GM12878 (cell line): Measurements from ENCODE around the gene EIF1. TPM values are rescaled to one million over a fixed set of nuclear protein-coding genes. Genes with fewer than 3 reads are reported as not detected.

ENCODE experiments used
- ATF7 ChIP-seq: fragments of 450-650 bp; IDR thresholded peaks from 2 replicates; pipeline ENCODE4 v1.6.1; 2016; ENCODE audit warnings: low read depth, mild to moderate bottlenecking
- BHLHE40 ChIP-seq, 2 experiments: fragments of 450-650 bp in 1 of 2; IDR thresholded peaks; 2 replicates each; pipeline ENCODE4 v1.6.1; 2011 to 2017; ENCODE audit warnings: low read depth in 2 of 2, borderline replicate concordance in 1 of 2, improper control_type of control experiment in 1 of 2, low read length in 1 of 2, mild to moderate bottlenecking in 1 of 2
- CHD4 ChIP-seq: fragments of 200-600 bp; sonication (generic); IDR thresholded peaks from 2 replicates; pipeline ENCODE4 v1.6.1; 2016; ENCODE audit warnings: mild to moderate bottlenecking
- MLLT1 ChIP-seq: fragments of 450-650 bp; IDR thresholded peaks from 2 replicates; pipeline ENCODE4 v1.6.1; 2016; ENCODE audit warnings: mild to moderate bottlenecking
- PML ChIP-seq: IDR thresholded peaks from 2 replicates; pipeline ENCODE4 v1.6.1; 2012; ENCODE audit warnings: low read length, inconsistent platforms
- RCOR1 ChIP-seq: conservative IDR thresholded peaks from 2 replicates; pipeline ENCODE4 v1.6.1; 2012; ENCODE audit warnings: low read depth, low read length, improper control_type of control experiment
- RELB ChIP-seq: fragments of 450-650 bp; IDR thresholded peaks from 2 replicates; pipeline ENCODE4 v1.6.1; 2017; ENCODE audit warnings: low read depth, mild to moderate bottlenecking, moderate library complexity
- TAF1 ChIP-seq: IDR thresholded peaks from 2 replicates; pipeline ENCODE4 v1.6.1; 2011; ENCODE audit warnings: mild to moderate bottlenecking, low read depth, low read length, borderline replicate concordance
- TCF3 ChIP-seq: IDR thresholded peaks from 2 replicates; pipeline ENCODE4 v1.6.1; 2012; ENCODE audit warnings: low read depth, mild to moderate bottlenecking, low read length, borderline replicate concordance; ENCODE audit not compliant: insufficient read depth
- ZBTB33 ChIP-seq: fragments of 450-650 bp; IDR thresholded peaks from 2 replicates; pipeline ENCODE4 v1.6.1; 2017; ENCODE audit warnings: mild to moderate bottlenecking
- ZZZ3 ChIP-seq: IDR thresholded peaks from 2 replicates; pipeline ENCODE4 v1.6.1; 2011; ENCODE audit warnings: low read depth; ENCODE audit not compliant: control insufficient read depth, insufficient read length
- polyA plus RNA-seq, 11 experiments: library from polyadenylated mRNA; depleted of rRNA in 4 of 11; unstranded in 6 of 11; stranded (reverse) in 5 of 11; fragments of >200 nt; fragmentation: Nextera tagmentation in 4 of 11; fragmentation: Illumina TruSeq in 1 of 11; extraction: Ambion mirVana in 4 of 11; extraction: Trizol in 1 of 11; gene quantifications; 1 replicate in 1 of 11; 2 replicates in 10 of 11; pipeline versions ENCODE4 v1.2.1 to v1.2.3, GENCODE V29; 2011 to 2016; ENCODE audit warnings: inconsistent platforms in 2 of 11, missing spikeins in 2 of 11, low read depth in 1 of 11
- total RNA-seq, 4 experiments: library from RNA; depleted of rRNA in 3 of 4; stranded (reverse); fragments of >200 nt in 3 of 4; fragmentation: Illumina TruSeq in 1 of 4; extraction: Trizol in 1 of 4; gene quantifications; 2 replicates each; pipeline versions ENCODE4 v1.2.1 to v1.2.3, GENCODE V29; 2013 to 2021
- TF ChIP-seq, protein P1 (sequence below): IDR thresholded peaks from 2 replicates; pipeline ENCODE4 v1.6.1; 2012; ENCODE audit warnings: improper control_type of control experiment, low read depth, low read length; ENCODE audit not compliant: insufficient replicate concordance
- TF ChIP-seq, protein P2 (sequence below): fragments of 450-650 bp; formaldehyde crosslinking; IDR thresholded peaks from 2 replicates; pipeline ENCODE4 v1.4.0; 2020; ENCODE audit warnings: mild to moderate bottlenecking, moderate library complexity

Gene EIF1
- total and polyA plus RNA-seq, 10 of the 15 experiments (the other 5 are each of a cell fraction or from before 2014, with no cell fraction given): 39.4 to 815 (median 480) TPM

DNA sequence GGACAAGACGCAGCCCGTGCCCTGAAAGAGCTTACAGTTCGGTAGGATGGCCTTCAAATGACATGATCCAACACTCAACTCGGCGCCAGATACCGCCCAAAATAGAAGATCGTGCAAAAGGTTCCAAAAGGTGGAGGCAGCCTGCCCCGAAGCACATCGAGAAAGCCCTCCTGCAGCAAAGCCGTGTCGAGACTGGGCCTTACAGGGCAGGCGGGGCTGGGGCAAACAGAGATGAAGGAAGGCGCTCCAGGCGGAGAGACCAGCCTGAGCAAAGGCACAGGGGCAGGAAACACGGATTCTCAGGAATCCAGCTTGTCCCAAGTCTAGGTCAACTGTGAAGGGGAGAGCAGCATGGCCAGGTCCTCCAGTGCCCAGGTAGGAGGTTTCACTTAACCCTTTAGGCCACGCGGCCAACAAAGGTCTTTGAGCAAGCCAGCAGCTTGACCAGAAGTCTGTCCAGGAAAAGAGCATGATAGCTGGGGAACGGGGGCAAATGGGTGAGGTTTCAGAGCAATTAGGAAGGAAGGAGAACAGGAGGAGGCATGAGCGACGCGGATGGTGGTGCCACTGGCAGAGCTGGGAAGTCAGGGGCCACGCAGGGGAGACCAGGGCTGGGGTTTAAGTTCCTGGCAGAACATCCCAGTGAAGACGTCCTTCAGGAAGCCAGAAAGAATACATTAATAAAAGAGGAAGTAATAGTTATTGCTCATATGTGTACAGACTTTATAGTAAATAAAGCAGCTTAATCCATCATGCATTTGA, 21.2 kb upstream of the EIF1 start (continued):
- TF ChIP-seq, protein P1, sequence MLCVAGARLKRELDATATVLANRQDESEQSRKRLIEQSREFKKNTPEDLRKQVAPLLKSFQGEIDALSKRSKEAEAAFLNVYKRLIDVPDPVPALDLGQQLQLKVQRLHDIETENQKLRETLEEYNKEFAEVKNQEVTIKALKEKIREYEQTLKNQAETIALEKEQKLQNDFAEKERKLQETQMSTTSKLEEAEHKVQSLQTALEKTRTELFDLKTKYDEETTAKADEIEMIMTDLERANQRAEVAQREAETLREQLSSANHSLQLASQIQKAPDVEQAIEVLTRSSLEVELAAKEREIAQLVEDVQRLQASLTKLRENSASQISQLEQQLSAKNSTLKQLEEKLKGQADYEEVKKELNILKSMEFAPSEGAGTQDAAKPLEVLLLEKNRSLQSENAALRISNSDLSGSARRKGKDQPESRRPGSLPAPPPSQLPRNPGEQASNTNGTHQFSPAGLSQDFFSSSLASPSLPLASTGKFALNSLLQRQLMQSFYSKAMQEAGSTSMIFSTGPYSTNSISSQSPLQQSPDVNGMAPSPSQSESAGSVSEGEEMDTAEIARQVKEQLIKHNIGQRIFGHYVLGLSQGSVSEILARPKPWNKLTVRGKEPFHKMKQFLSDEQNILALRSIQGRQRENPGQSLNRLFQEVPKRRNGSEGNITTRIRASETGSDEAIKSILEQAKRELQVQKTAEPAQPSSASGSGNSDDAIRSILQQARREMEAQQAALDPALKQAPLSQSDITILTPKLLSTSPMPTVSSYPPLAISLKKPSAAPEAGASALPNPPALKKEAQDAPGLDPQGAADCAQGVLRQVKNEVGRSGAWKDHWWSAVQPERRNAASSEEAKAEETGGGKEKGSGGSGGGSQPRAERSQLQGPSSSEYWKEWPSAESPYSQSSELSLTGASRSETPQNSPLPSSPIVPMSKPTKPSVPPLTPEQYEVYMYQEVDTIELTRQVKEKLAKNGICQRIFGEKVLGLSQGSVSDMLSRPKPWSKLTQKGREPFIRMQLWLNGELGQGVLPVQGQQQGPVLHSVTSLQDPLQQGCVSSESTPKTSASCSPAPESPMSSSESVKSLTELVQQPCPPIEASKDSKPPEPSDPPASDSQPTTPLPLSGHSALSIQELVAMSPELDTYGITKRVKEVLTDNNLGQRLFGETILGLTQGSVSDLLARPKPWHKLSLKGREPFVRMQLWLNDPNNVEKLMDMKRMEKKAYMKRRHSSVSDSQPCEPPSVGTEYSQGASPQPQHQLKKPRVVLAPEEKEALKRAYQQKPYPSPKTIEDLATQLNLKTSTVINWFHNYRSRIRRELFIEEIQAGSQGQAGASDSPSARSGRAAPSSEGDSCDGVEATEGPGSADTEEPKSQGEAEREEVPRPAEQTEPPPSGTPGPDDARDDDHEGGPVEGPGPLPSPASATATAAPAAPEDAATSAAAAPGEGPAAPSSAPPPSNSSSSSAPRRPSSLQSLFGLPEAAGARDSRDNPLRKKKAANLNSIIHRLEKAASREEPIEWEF: no peak
- no peak for TF ChIP-seq TCF3
- no peak for TF ChIP-seq BHLHE40 (IDR thresholded peaks at IDR 0.05; ENCODE audit: borderline replicate concordance in 1 of 2, low read depth in 2 of 2, low read length in 1 of 2)
- no peak for TF ChIP-seq ZBTB33
- no peak for TF ChIP-seq ZZZ3
- TF ChIP-seq RCOR1: no peak
- 0 out of 2 replicates have a peak, but pooled peaks have one; percentile 75 for TF ChIP-seq MLLT1
- TF ChIP-seq, protein P2, sequence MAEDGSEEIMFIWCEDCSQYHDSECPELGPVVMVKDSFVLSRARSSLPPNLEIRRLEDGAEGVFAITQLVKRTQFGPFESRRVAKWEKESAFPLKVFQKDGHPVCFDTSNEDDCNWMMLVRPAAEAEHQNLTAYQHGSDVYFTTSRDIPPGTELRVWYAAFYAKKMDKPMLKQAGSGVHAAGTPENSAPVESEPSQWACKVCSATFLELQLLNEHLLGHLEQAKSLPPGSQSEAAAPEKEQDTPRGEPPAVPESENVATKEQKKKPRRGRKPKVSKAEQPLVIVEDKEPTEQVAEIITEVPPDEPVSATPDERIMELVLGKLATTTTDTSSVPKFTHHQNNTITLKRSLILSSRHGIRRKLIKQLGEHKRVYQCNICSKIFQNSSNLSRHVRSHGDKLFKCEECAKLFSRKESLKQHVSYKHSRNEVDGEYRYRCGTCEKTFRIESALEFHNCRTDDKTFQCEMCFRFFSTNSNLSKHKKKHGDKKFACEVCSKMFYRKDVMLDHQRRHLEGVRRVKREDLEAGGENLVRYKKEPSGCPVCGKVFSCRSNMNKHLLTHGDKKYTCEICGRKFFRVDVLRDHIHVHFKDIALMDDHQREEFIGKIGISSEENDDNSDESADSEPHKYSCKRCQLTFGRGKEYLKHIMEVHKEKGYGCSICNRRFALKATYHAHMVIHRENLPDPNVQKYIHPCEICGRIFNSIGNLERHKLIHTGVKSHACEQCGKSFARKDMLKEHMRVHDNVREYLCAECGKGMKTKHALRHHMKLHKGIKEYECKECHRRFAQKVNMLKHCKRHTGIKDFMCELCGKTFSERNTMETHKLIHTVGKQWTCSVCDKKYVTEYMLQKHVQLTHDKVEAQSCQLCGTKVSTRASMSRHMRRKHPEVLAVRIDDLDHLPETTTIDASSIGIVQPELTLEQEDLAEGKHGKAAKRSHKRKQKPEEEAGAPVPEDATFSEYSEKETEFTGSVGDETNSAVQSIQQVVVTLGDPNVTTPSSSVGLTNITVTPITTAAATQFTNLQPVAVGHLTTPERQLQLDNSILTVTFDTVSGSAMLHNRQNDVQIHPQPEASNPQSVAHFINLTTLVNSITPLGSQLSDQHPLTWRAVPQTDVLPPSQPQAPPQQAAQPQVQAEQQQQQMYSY (CRISPR knock-in tag): no peak
- TF ChIP-seq PML: no peak
- TF ChIP-seq CHD4: no peak
- 0 out of 2 replicates have a peak, but pooled peaks have one; percentile 10 for TF ChIP-seq ATF7
- TF ChIP-seq RELB: 0 out of 2 replicates have a peak, but pooled peaks have one; percentile 8
- TF ChIP-seq TAF1: no peak
